ENCODE data around the gene PKIB.
"Not testable (repeated sequence)": the region's sequence is repeated elsewhere in the genome, so short reads cannot be mapped to it uniquely, and the experiment has no call there.

PKIB gene

GRCh38 chr6:122712448-122713137, 102.4 kb downstream of the PKIB start:
- DNase-seq = no peak

- no peak for DNase-seq
These were observed 102.9 kb downstream of the PKIB start for GRCh38 chr6:122713138-122713537.

- no peak for DNase-seq
These were observed 103.9 kb downstream of the PKIB start for GRCh38 chr6:122714059-122714458.

GRCh38 chr6:122715725-122716124, 105.5 kb downstream of the PKIB start:
- no peak for DNase-seq

GRCh38 chr6:122717350-122717749, 107.1 kb downstream of the PKIB start:
- peak; percentile 42 for DNase-seq

- DNase-seq = no peak
These were observed 108.4 kb downstream of the PKIB start for GRCh38 chr6:122718616-122719015.

GRCh38 chr6:122719176-122719575, 109.0 kb downstream of the PKIB start:
- no peak for DNase-seq

GRCh38 chr6:122722746-122723145, 112.5 kb downstream of the PKIB start:
- DNase-seq = no peak

GRCh38 chr6:122726649-122727048, 116.4 kb downstream of the PKIB start:
- DNase-seq = no peak

GRCh38 chr6:122727244-122727643, 117.0 kb downstream of the PKIB start:
- DNase-seq = no peak

- DNase-seq = no peak
These were observed 120.1 kb downstream of the PKIB start for GRCh38 chr6:122730334-122730733.

- DNase-seq = no peak
These were observed 120.7 kb downstream of the PKIB start for GRCh38 chr6:122730775-122731386.

- peak; percentile 67 for DNase-seq
These were observed 123.1 kb downstream of the PKIB start for GRCh38 chr6:122733259-122733658.

- DNase-seq = no peak
These were observed 124.6 kb downstream of the PKIB start for GRCh38 chr6:122734529-122735395.

GRCh38 chr6:122735582-122735981, 125.4 kb downstream of the PKIB start:
- peak; percentile 64 for DNase-seq

- DNase-seq = no peak
These were observed 126.0 kb downstream of the PKIB start for GRCh38 chr6:122736163-122736562.

GRCh38 chr6:122736616-122737015, 126.4 kb downstream of the PKIB start:
- no peak for DNase-seq

GRCh38 chr6:122740091-122740490, 129.9 kb downstream of the PKIB start:
- DNase-seq = no peak

GRCh38 chr6:122740936-122741335, 130.7 kb downstream of the PKIB start:
- DNase-seq = no peak

- DNase-seq = not testable (repeated sequence)
These were observed 134.0 kb downstream of the PKIB start for GRCh38 chr6:122744247-122744646.

- DNase-seq = peak; percentile 46
These were observed 134.7 kb downstream of the PKIB start for GRCh38 chr6:122744856-122745255.

GRCh38 chr6:122746688-122747087, 136.5 kb downstream of the PKIB start:
- DNase-seq = no peak

- no peak for DNase-seq
These were observed 137.4 kb downstream of the PKIB start for GRCh38 chr6:122747573-122747972.

GRCh38 chr6:122748945-122749344, 138.7 kb downstream of the PKIB start:
- DNase-seq = not testable (repeated sequence)

Data from NCI-H524 treated with DMSO at 0.1 percent for 48 hours (cell line).